ENCODE data around the gene PIGR.

The PIGR gene

GRCh38 chr1:206885341-206886060, 60.8 kb downstream of the PIGR start:
- no peak for DNase-seq

- no peak for DNase-seq
Observed at GRCh38 chr1:206883876-206884275, 62.4 kb downstream of the PIGR start.

- DNase-seq: no peak
Observed at GRCh38 chr1:206883160-206883559, 63.1 kb downstream of the PIGR start.

- no peak for DNase-seq
Observed at GRCh38 chr1:206882555-206882954, 63.7 kb downstream of the PIGR start.

- DNase-seq: no peak
Observed at GRCh38 chr1:206880314-206880713, 66.0 kb downstream of the PIGR start.

Measured in stimulated activated CD4-positive, alpha-beta T cell treated with anti-CD3 and anti-CD28 coated beads, Interleukin-15, amount 100 ng/mL, for 24 hours (primary cell).